SU-DHL-6 (cell line): ENCODE data around the gene BATF.

Experiments
- EZH2phosphoT487 ChIP-seq: fragments of 200-600 bp; sonication (generic), shearing (Covaris generic); conservative IDR thresholded peaks from 2 replicates; pipeline ENCODE4 v1.6.1; 2018; ENCODE audit warnings: mild to moderate bottlenecking, antibody characterized with exemption, low read length, moderate library complexity, mixed read lengths
- TF ChIP-seq, protein P1 (sequence below): fragments of 200-600 bp; sonication (generic); IDR thresholded peaks from one replicate; pipeline ENCODE4 v1.5.1; 2017; ENCODE audit warnings: antibody characterized with exemption, mild to moderate bottlenecking, low read length, moderate library complexity; ENCODE audit not compliant: insufficient read depth, poor library complexity, severe bottlenecking

GRCh38 chr14:75533791-75534555 lies 11.7 kb downstream of the BATF start:
- TF ChIP-seq, protein P1, sequence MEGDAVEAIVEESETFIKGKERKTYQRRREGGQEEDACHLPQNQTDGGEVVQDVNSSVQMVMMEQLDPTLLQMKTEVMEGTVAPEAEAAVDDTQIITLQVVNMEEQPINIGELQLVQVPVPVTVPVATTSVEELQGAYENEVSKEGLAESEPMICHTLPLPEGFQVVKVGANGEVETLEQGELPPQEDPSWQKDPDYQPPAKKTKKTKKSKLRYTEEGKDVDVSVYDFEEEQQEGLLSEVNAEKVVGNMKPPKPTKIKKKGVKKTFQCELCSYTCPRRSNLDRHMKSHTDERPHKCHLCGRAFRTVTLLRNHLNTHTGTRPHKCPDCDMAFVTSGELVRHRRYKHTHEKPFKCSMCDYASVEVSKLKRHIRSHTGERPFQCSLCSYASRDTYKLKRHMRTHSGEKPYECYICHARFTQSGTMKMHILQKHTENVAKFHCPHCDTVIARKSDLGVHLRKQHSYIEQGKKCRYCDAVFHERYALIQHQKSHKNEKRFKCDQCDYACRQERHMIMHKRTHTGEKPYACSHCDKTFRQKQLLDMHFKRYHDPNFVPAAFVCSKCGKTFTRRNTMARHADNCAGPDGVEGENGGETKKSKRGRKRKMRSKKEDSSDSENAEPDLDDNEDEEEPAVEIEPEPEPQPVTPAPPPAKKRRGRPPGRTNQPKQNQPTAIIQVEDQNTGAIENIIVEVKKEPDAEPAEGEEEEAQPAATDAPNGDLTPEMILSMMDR = no peak
- TF ChIP-seq EZH2phosphoT487 = no peak
